D721Med (cell line): ENCODE data around the gene THAP12.

Experiments used
- DNase-seq: peaks from one replicate; pipeline ENCODE4 v3.0.0; 2011; ENCODE audit warnings: low spot score; ENCODE audit not compliant: insufficient read length
- FAIRE-seq: peaks from 2 replicates; lab custom pipeline; 2011; peaks lifted over from hg19 to GRCh38; lab: Jason Lieb, UNC
- TF ChIP-seq, protein P1 (sequence below): IDR thresholded peaks from 2 replicates; pipeline ENCODE4 v1.5.1; 2012; ENCODE audit warnings: mild to moderate bottlenecking, control low read depth; ENCODE audit not compliant: insufficient read depth; ENCODE audit errors: missing control alignments

THAP12 gene

DNA sequence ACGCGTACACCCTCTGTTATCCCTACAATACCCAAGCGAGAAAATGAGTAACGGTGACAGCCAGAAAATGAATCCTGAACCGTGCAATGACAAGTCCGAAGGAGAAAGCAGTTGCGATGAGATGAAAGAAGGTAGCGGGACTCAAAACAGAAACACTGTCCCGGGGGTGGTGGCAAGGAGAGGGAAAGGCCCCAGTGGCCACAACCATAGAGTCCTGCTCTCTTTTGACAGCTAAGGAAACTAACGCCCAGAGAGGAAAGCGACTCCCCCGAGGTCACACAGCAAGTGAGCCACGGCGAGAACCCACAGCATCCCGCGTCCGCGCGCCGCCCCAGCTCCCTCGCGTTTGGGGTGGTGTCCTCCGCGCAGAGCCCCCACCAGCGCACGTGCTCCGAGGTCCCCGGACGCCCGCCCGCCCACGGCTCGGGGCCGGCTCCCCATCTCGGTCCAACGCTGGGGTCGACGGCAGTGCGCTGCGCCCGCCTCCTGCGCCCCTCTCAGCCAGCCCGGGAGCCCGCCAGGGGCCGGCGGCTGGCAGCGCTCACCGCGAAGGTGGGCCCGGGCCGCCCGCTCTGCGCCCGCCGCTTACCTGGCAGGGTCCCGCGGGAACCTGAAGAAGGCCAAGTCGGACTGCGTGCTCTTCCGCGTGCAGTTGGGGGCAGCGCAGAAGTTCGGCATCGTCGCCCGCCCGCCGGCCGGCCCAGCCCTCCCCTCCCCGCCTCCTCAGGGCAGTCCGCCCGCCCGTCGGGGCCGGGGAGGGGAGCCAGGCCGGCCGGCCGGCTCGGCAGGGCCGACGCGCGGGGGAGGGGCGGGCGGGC, 564 bp downstream of the THAP12 start:
- DNase-seq (no peak), FAIRE-seq (no peak)
- TF ChIP-seq, protein P1, sequence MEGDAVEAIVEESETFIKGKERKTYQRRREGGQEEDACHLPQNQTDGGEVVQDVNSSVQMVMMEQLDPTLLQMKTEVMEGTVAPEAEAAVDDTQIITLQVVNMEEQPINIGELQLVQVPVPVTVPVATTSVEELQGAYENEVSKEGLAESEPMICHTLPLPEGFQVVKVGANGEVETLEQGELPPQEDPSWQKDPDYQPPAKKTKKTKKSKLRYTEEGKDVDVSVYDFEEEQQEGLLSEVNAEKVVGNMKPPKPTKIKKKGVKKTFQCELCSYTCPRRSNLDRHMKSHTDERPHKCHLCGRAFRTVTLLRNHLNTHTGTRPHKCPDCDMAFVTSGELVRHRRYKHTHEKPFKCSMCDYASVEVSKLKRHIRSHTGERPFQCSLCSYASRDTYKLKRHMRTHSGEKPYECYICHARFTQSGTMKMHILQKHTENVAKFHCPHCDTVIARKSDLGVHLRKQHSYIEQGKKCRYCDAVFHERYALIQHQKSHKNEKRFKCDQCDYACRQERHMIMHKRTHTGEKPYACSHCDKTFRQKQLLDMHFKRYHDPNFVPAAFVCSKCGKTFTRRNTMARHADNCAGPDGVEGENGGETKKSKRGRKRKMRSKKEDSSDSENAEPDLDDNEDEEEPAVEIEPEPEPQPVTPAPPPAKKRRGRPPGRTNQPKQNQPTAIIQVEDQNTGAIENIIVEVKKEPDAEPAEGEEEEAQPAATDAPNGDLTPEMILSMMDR, result no peak

DNA sequence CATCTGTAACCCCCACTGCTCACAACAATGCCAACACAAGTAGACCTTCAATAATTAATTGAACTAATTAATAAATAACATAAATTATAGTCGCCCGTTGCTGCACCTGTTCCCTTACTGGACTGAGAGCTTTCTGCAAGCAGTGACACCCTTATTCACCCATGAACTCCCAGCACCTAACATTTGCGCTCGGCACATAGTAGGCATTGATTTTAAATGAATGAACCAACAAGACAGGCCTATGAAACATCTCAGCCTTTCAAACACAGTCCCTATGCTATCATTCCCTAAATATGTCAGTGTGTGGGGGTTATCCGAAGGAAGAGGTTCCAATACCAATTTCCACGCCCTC, 1.1 kb downstream of the THAP12 start:
- TF ChIP-seq, protein P1, result no peak
- FAIRE-seq (no peak), DNase-seq (no peak)

DNA sequence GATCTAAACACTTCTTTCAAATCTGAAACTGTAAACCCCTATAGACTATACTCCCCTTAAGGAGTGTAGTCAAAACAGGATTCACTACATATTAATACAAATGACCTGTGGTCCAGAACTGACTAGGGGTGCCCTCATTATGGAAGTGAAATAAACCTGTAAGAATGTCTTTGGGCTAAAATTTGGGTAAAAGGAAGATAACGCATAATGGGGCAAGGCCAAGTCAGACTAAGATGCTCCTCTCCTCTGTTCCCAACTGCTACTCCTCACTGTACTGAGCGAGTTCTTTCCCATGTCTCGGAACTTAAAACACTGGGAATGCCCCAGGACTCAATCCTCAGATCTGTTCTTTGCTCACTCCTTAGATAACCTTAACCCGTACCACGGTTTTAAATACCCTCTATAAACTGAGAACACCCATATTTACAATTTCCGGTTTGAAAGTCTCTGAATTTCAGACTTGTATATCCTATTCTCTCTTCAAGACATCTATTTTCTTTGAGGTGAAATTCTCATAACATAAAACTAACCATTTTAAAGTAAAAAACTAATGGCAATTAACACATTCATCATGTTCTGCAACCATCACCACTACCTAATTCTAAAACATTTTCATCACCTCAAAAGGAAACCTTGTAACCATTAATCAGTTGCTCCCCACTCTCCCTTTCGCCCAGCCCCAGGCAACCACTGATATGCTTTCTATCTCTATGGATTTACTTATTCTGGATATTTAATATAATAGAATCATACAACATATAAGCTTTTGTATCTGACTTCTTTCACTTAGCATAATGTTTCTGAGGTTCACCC, 4.0 kb downstream of the THAP12 start:
- no peak for DNase-seq
- no peak for FAIRE-seq
- TF ChIP-seq, protein P1, result no peak

DNA sequence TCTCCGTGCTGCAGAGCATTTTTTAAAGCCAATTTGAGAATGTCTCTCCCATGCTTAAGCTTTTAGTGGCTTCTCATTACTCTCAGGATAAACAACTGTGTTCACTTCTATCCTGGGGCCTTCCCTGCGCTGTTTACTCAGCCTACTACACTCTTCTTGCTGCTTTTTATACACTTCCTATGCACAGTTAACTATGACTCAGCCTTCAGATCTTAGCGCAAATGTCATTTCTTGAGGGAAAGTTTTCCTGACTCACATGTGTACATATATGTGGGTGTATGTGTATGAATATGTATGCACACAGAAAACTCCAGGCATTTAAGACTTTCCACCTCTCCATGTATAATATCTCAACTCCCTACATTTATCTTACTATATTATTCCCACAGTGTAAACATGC, 9.8 kb downstream of the THAP12 start:
- no peak for DNase-seq
- TF ChIP-seq, protein P1, result no peak
- FAIRE-seq, result no peak

DNA sequence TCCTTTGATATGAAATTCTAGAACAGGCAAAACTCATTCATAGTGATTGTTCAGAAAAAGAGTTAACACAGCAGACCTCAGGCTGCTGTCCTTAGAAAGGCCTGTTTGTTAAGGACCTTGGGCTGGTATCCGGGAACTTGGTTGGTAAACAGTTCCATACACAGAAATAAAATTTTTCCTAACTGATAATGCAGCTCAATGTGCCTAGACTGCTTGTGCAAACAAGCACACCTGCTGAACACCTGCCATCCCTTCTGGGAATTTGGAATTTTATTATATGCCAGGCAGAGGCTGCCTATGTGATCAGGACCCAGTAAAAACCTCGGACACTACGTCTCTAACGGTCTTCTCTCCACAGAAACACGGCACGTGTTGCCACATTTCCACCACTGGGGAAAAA, 11.5 kb downstream of the THAP12 start:
- no peak for FAIRE-seq
- no peak for DNase-seq
- TF ChIP-seq, protein P1, result no peak

DNA sequence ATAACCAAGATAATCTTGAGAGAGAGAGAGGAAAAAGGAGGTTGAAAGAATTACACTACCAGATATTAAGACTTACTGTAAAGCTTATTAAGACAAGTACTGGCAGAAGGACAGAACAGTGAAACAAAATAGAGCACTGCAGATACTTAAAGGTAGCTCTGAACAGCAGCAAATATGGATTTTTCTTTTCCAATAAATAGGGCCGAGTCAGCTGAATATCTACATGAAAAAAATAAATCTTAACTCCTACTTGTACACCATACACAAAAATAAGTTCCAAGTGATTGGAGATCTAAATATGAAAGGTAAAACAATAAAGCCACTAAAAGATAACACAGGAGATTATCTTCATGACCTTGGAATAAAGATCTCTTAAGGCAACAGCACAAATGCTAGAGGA, 12.4 kb downstream of the THAP12 start:
- TF ChIP-seq, protein P1, result no peak
- DNase-seq, result no peak
- no peak for FAIRE-seq
